K562 (cell line): Measurements from ENCODE around the gene PNRC2. TPM values are rescaled to one million over a fixed set of nuclear protein-coding genes. Genes with fewer than 3 reads are reported as not detected.

Experiments
- ARID1B ChIP-seq: fragments of 450-650 bp; IDR thresholded peaks from 2 replicates; pipeline ENCODE4 v1.6.1; 2016; ENCODE audit warnings: antibody characterized with exemption, mild to moderate bottlenecking, inconsistent platforms
- ARNT ChIP-seq, 2 experiments: fragments of 450-650 bp; IDR thresholded peaks; 2 replicates each; pipeline ENCODE4 v1.6.1; 2016; ENCODE audit warnings: mild to moderate bottlenecking in 1 of 2
- CAMTA2 ChIP-seq: fragments of 250-450 bp; sonication (Bioruptor Pico); conservative IDR thresholded peaks from 2 replicates; pipeline ENCODE4 v1.5.1; 2022
- CBFA2T2 ChIP-seq: fragments of 450-650 bp; conservative IDR thresholded peaks from 2 replicates; pipeline ENCODE4 v1.6.1; 2017; ENCODE audit warnings: mild to moderate bottlenecking
- ELF1 ChIP-seq: fragments of 200-800 bp; sonication (Bioruptor generic); IDR thresholded peaks from 2 replicates; pipeline ENCODE4 v1.6.1; 2016; ENCODE audit warnings: missing genetic modification characterization, missing compliant biosample characterization
- ERF ChIP-seq: fragments of 450-650 bp; formaldehyde crosslinking; IDR thresholded peaks from 2 replicates; pipeline ENCODE4 v1.4.0; 2020; ENCODE audit warnings: mild to moderate bottlenecking, mixed read lengths
- ETS2 ChIP-seq: IDR thresholded peaks from 2 replicates; pipeline ENCODE4 v1.6.1; 2016; ENCODE audit warnings: borderline replicate concordance, missing genetic modification characterization, mild to moderate bottlenecking, moderate library complexity, missing compliant biosample characterization; ENCODE audit not compliant: poor library complexity, severe bottlenecking
- HDAC3 ChIP-seq: fragments of 450-650 bp; IDR thresholded peaks from 2 replicates; pipeline ENCODE4 v1.6.1; 2018; ENCODE audit warnings: borderline replicate concordance, mild to moderate bottlenecking, moderate library complexity; ENCODE audit not compliant: partially characterized antibody
- HOXB6 ChIP-seq: fragments of 250-450 bp; sonication (Bioruptor Pico); IDR thresholded peaks from 2 replicates; pipeline ENCODE4 v1.5.1; 2022; ENCODE audit warnings: mild to moderate bottlenecking, borderline replicate concordance
- KDM1A ChIP-seq, 2 experiments: fragments of 450-650 bp; IDR thresholded peaks; 2 replicates each; pipeline ENCODE4 v1.6.1; 2016; ENCODE audit warnings: mild to moderate bottlenecking in 2 of 2
- MTA3 ChIP-seq: fragments of 450-650 bp; formaldehyde crosslinking; IDR thresholded peaks from 2 replicates; pipeline ENCODE4 v1.6.1; 2017; ENCODE audit warnings: mild to moderate bottlenecking, borderline replicate concordance
- MYBL2 ChIP-seq, 2 experiments: fragments of 450-650 bp in 1 of 2; sonication (generic) in 1 of 2; formaldehyde crosslinking in 1 of 2; IDR thresholded peaks; 2 replicates each; pipeline versions ENCODE4 v1.6.1 to v1.8.1; 2017 to 2022; ENCODE audit warnings: borderline replicate concordance in 1 of 2, inconsistent platforms in 1 of 2, low read depth in 1 of 2, mild to moderate bottlenecking in 1 of 2, missing genetic modification reagents in 1 of 2, moderate library complexity in 1 of 2
- POLR3G ChIP-seq: IDR thresholded peaks from 2 replicates; pipeline ENCODE4 v1.6.1; 2011; ENCODE audit not compliant: insufficient read length, insufficient replicate concordance; ENCODE audit errors: extremely low read depth
- SRF ChIP-seq, 2 experiments: fragments of 250-450, 450-650 bp in 1 of 2; sonication (Bioruptor Pico) in 1 of 2; sonication (generic) in 1 of 2; formaldehyde crosslinking; IDR thresholded peaks; 2 replicates each; pipeline versions ENCODE4 v1.5.0 to v1.5.1; 2020 to 2022; ENCODE audit warnings: mild to moderate bottlenecking in 1 of 2, missing genetic modification reagents in 1 of 2
- ZFPM2 ChIP-seq: fragments of 250-450 bp; sonication (Bioruptor Pico); IDR thresholded peaks from 2 replicates; pipeline ENCODE4 v1.5.1; 2022; ENCODE audit warnings: mild to moderate bottlenecking
- ZNF146 ChIP-seq: IDR thresholded peaks from one replicate; pipeline ENCODE4 v1.6.1; 2018; ENCODE audit warnings: missing compliant biosample characterization; ENCODE audit not compliant: unreplicated experiment
- ZNF184 ChIP-seq: sonication (generic); formaldehyde crosslinking; IDR thresholded peaks from 2 replicates; pipeline ENCODE4 v1.5.0; 2020; ENCODE audit warnings: missing genetic modification reagents
- ZNF347 ChIP-seq: fragments of 450-650 bp; formaldehyde crosslinking; IDR thresholded peaks from 2 replicates; pipeline ENCODE4 v1.4.0; 2020; ENCODE audit warnings: low read depth, mild to moderate bottlenecking, moderate library complexity
- ZNF785 ChIP-seq: fragments of 250-450 bp; sonication (Bioruptor Pico); IDR thresholded peaks from 2 replicates; pipeline ENCODE4 v1.4.0; 2020; ENCODE audit warnings: mild to moderate bottlenecking
- polyA plus RNA-seq, 8 experiments: library from polyadenylated mRNA; depleted of rRNA in 4 of 8; stranded (reverse) in 5 of 8; unstranded in 3 of 8; fragments of >200 nt; fragmentation: Nextera tagmentation in 2 of 8; fragmentation: Illumina TruSeq in 1 of 8; extraction: Ambion mirVana in 2 of 8; extraction: Trizol in 1 of 8; gene quantifications; 2 replicates each; pipeline versions ENCODE4 v1.2.1 to v1.2.3, GENCODE V29; 2011 to 2014; ENCODE audit warnings: inconsistent platforms in 1 of 8, missing spikeins in 1 of 8
- total RNA-seq, 7 experiments: library from RNA; depleted of rRNA in 6 of 7; stranded (reverse); fragments of >200 nt in 6 of 7; fragmentation: Illumina TruSeq in 2 of 7; extraction: Trizol in 2 of 7; gene quantifications; 2 replicates each; pipeline versions ENCODE4 v1.2.1 to v1.2.3, GENCODE V29; 2011 to 2021; ENCODE audit warnings: low replicate concordance in 1 of 7
- TF ChIP-seq, protein P1 (sequence below): fragments of 450-650 bp; IDR thresholded peaks from 2 replicates; pipeline ENCODE4 v1.6.1; 2017; ENCODE audit warnings: mild to moderate bottlenecking, moderate library complexity
- TF ChIP-seq, protein P2 (sequence below): fragments of 200-400 bp; formaldehyde crosslinking; IDR thresholded peaks from 2 replicates; pipeline ENCODE4 v1.6.1; 2017; ENCODE audit warnings: mild to moderate bottlenecking, low read depth, low read length, moderate library complexity
- TF ChIP-seq, protein P3 (sequence below): fragments of 450-650 bp; formaldehyde crosslinking; IDR thresholded peaks from 2 replicates; pipeline ENCODE4 v1.4.0; 2020; ENCODE audit warnings: mild to moderate bottlenecking
- TF ChIP-seq, protein P4 (sequence below): fragments of 250-450 bp; sonication (Bioruptor Pico); IDR thresholded peaks from 2 replicates; pipeline ENCODE4 v1.6.1; 2021; ENCODE audit warnings: mild to moderate bottlenecking

The PNRC2 gene
- total and polyA plus RNA-seq, 9 of the 15 experiments (the other 6 are each of a cell fraction or from before 2014, with no cell fraction given): 127 to 303 (median 203) TPM

DNA sequence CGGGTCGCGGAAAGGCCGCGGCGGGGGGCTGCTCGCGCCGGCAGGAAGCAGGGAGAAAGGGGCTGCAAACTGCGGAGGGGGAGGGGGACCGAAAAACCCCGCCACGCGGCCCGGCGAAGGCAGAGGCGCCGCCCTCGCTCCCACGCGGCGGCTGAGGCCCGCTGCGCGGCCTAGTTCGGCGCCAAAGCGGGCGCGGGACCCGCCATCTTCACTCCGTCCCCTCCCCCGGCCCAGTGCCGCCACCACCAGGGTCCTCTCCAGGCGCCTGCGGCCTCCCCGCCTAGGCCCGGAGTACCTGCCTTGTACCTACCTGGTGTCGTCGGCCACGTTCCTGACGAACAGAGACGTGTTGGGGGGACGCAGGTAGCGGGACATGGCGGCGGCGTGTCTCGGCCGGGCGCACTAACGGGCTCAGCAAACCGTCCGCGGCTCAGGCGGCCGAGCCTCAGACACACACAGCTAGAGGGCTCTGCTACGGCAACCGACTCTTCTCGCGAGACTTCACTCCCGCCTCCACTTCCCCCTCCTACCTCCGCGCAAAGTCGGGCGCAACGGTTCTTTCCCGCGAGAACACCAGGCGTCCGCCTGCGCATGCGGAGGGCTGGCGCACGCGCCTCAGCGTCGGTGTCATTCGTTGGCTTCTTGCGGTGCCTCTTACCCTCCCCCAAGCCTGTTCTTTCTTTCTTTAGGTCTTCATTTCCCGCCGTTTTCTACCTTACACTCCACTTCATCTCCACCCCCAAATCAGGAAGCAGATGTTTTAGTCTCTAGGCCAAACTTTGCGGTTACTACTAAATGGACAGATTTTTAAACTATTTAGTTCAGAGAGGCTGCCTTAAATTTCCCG, 20.5 kb downstream of the PNRC2 start, which contains the start of gene SRSF10 (continued):
- TF ChIP-seq SRF (CRISPR knock-in tag; IDR thresholded peaks at IDR 0.05) (peak in 1 of 2 experiments; percentile 25; a peak in 2 of 4 replicates), MTA3 (peak; percentile 86), ETS2 (tag) (no peak), ERF (0 out of 2 replicates have a peak, but pooled peaks have one; percentile 34), CAMTA2 (CRISPR knock-in tag) (0 out of 2 replicates have a peak, but pooled peaks have one; percentile 16), HDAC3 (no peak), ARNT (IDR thresholded peaks at IDR 0.05) (peak in 1 of 2 experiments; percentile 92; a peak in 2 of 4 replicates), ELF1 (tag) (peak; percentile 85), ZNF785 (no peak), HOXB6 (CRISPR knock-in tag) (no peak), POLR3G (no peak), CBFA2T2 (peak; percentile 4), MYBL2 (IDR thresholded peaks at IDR 0.05; ENCODE audit: low read depth) (peak; percentile 92), MYBL2 (CRISPR knock-in tag; IDR thresholded peaks at IDR 0.05; ENCODE audit: borderline replicate concordance) (peak; percentile 50; the same call in 1 of the 2 replicates), ZFPM2 (peak; percentile 86; the same call in 1 of the 2 replicates), ARID1B (peak; percentile 57; the same call in 1 of the 2 replicates), ZNF146 (no peak), ZNF184 (CRISPR knock-in tag) (no peak), KDM1A (IDR thresholded peaks at IDR 0.05) (peak in 1 of 2 experiments; percentile 32; a peak in 1 of 4 replicates), ZNF347 (CRISPR knock-in tag) (no peak)
- TF ChIP-seq, protein P1, sequence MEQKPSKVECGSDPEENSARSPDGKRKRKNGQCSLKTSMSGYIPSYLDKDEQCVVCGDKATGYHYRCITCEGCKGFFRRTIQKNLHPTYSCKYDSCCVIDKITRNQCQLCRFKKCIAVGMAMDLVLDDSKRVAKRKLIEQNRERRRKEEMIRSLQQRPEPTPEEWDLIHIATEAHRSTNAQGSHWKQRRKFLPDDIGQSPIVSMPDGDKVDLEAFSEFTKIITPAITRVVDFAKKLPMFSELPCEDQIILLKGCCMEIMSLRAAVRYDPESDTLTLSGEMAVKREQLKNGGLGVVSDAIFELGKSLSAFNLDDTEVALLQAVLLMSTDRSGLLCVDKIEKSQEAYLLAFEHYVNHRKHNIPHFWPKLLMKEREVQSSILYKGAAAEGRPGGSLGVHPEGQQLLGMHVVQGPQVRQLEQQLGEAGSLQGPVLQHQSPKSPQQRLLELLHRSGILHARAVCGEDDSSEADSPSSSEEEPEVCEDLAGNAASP: no peak
- TF ChIP-seq, protein P2, sequence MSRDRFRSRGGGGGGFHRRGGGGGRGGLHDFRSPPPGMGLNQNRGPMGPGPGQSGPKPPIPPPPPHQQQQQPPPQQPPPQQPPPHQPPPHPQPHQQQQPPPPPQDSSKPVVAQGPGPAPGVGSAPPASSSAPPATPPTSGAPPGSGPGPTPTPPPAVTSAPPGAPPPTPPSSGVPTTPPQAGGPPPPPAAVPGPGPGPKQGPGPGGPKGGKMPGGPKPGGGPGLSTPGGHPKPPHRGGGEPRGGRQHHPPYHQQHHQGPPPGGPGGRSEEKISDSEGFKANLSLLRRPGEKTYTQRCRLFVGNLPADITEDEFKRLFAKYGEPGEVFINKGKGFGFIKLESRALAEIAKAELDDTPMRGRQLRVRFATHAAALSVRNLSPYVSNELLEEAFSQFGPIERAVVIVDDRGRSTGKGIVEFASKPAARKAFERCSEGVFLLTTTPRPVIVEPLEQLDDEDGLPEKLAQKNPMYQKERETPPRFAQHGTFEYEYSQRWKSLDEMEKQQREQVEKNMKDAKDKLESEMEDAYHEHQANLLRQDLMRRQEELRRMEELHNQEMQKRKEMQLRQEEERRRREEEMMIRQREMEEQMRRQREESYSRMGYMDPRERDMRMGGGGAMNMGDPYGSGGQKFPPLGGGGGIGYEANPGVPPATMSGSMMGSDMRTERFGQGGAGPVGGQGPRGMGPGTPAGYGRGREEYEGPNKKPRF: no peak
- TF ChIP-seq, protein P3, sequence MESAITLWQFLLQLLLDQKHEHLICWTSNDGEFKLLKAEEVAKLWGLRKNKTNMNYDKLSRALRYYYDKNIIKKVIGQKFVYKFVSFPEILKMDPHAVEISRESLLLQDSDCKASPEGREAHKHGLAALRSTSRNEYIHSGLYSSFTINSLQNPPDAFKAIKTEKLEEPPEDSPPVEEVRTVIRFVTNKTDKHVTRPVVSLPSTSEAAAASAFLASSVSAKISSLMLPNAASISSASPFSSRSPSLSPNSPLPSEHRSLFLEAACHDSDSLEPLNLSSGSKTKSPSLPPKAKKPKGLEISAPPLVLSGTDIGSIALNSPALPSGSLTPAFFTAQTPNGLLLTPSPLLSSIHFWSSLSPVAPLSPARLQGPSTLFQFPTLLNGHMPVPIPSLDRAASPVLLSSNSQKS: no peak
- TF ChIP-seq, protein P4, sequence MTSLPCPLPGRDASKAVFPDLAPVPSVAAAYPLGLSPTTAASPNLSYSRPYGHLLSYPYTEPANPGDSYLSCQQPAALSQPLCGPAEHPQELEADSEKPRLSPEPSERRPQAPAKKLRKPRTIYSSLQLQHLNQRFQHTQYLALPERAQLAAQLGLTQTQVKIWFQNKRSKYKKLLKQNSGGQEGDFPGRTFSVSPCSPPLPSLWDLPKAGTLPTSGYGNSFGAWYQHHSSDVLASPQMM (CRISPR knock-in tag): no peak
